ENCODE data around the gene NELFCD.
"Not testable (repeated sequence)": the region's sequence is repeated elsewhere in the genome, so short reads cannot be mapped to it uniquely, and the experiment has no call there.

Gene NELFCD

GRCh38 chr20:59023616-59024015 lies 42.6 kb downstream of the NELFCD start:
- no peak for DNase-seq

GRCh38 chr20:59024111-59024530 lies 43.1 kb downstream of the NELFCD start:
- no peak for DNase-seq

GRCh38 chr20:59025086-59025485 lies 44.0 kb downstream of the NELFCD start:
- DNase-seq: no peak

GRCh38 chr20:59025511-59025910 lies 44.5 kb downstream of the NELFCD start:
- no peak for DNase-seq

- no peak for DNase-seq
Observed at GRCh38 chr20:59026904-59027740, 46.1 kb downstream of the NELFCD start.

- no peak for DNase-seq
Observed at GRCh38 chr20:59027741-59028320, 46.8 kb downstream of the NELFCD start.

- no peak for DNase-seq
Observed at GRCh38 chr20:59028812-59029211, 47.8 kb downstream of the NELFCD start.

- DNase-seq: no peak
Observed at GRCh38 chr20:59030911-59031563, 50.0 kb downstream of the NELFCD start.

GRCh38 chr20:59031564-59032022 lies 50.5 kb downstream of the NELFCD start:
- DNase-seq: peak in 1 of 56 donors; percentile 59

- peak; percentile 51 to 98 (median 93) for DNase-seq
Observed at GRCh38 chr20:59032023-59032712, 51.1 kb downstream of the NELFCD start, which contains the start of gene ATP5F1E. Gene ATP5F1E, minus strand, starts transcription at chr20:59032335. Its CDS starts 84 bp downstream, at chr20:59032251.

- peak in 2 of 56 donors; percentile 52 to 53 for DNase-seq
Observed at GRCh38 chr20:59032713-59033059, 51.6 kb downstream of the NELFCD start.

- no peak for DNase-seq
Observed at GRCh38 chr20:59033093-59033492, 52.0 kb downstream of the NELFCD start.

- no peak for DNase-seq
Observed at GRCh38 chr20:59033616-59034165, 52.6 kb downstream of the NELFCD start.

GRCh38 chr20:59035381-59035780 lies 54.3 kb downstream of the NELFCD start:
- DNase-seq: no peak

- DNase-seq: no peak
Observed at GRCh38 chr20:59037386-59037785, 56.3 kb downstream of the NELFCD start.

GRCh38 chr20:59039233-59039632 lies 58.2 kb downstream of the NELFCD start:
- no peak for DNase-seq

- DNase-seq: no peak
Observed at GRCh38 chr20:59040667-59041066, 59.6 kb downstream of the NELFCD start.

- not testable (repeated sequence) for DNase-seq
Observed at GRCh38 chr20:59041487-59041886, 60.4 kb downstream of the NELFCD start.

GRCh38 chr20:59042151-59042795 lies 61.2 kb downstream of the NELFCD start, which contains the start of gene PRELID3B:
Gene PRELID3B, minus strand, starts transcription at chr20:59042786. Its CDS starts 56 bp downstream, at chr20:59042730.
- DNase-seq: peak in 3 of 56 donors; percentile 34 to 50 (median 50)
